ENCODE results near the gene STT3B.
A peak's percentile ranks its signal among the peaks of the same experiment; 100 is the strongest.
"Not testable (repeated sequence)": the region's sequence is repeated elsewhere in the genome, so short reads cannot be mapped to it uniquely, and the experiment has no call there.

STT3B gene

GRCh38 chr3:31532587-31533168 lies at the start of gene STT3B:
Gene STT3B, plus strand, starts transcription at chr3:31532925. Its CDS starts 74 bp downstream, at chr3:31532999.
- peak; percentile 57 for DNase-seq (ENCODE audit: low read depth, low spot score)

- DNase-seq (ENCODE audit: low read depth, low spot score) = no peak
Observed at GRCh38 chr3:31483776-31484175, 48.9 kb upstream of the STT3B start.

GRCh38 chr3:31485196-31485595 lies 47.5 kb upstream of the STT3B start:
- no peak for DNase-seq (ENCODE audit: low read depth, low spot score)

DNA sequence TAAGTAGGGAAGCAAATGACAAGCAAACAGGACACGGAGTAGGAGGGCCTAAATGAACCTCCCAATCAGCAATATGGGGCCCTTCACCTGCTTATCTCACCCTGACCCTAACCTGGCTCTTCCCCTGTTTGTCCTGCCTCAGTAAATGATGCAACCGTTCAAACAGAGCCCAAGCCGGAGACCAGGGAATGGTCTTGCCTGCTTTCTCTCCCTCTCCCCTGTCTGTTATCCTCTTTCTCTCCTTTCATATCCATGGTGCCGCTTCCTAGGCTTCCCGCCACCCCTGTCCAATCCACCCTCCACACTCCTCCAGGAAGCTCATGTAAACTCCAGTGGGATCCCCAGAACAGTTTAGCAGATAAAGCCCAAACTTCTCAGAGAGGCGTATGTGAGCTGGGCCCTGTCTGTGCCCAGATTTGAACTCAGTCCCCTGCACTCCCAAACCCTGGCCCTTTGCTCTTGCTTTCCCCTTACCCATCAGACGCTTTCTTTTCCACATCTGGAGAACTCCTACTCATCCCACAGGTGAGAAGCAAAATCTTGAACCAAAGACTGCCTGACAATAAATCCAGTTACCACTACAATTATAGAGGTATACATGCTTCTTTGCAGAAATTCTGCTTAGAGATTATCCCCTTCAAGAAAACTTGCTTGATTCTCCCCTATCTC lies 45.7 kb upstream of the STT3B start:
- no peak for DNase-seq (ENCODE audit: low read depth, low spot score)

DNA sequence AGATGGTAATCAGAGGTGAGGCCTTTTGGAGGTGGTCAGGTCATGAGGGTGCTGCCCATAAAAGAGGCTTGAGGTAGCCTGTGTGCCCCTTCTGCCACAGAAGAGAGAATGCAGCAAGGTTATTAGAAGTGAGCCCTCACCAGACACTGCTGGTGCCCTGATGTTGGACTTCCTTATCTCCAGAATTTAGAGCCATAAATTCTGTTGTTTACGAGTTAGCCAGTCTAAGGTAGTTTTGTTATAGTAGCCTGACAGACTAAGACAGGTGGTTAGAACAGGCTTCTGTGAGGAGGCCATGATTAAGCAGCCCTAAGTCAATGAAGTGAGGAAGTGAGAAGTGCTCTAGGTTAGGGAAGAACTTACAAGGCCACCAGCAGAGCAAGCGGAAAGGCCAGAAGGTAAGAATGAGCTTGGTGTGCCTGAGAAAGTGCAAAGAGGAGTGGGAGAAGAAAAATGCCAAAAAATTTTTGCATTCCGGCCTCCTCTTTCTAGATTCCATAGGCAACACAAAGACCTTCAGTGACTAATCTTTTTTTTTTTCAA lies 44.2 kb upstream of the STT3B start:
- DNase-seq (ENCODE audit: low read depth, low spot score) = no peak

- DNase-seq (ENCODE audit: low read depth, low spot score) = no peak
Observed at GRCh38 chr3:31490502-31490901, 42.2 kb upstream of the STT3B start.

DNA sequence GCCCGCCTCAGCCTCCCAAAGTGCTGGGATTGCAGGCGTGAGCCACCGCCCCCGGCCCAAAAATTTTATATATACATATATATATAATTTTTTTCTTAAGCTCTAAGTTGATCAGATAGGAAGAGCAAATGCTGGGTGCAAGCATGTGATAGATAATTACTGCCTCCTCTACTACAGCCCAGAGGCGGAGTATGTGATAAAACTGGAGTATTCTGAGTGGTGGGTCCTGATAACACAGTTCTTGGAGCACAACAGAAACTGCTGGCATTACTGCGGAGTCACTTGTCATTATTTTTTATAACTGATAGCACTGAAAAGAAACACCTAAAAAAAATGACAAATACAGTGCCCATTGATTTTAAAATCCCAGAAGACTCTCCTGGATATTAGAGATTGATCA lies 41.1 kb upstream of the STT3B start:
- no peak for DNase-seq (ENCODE audit: low read depth, low spot score)

DNA sequence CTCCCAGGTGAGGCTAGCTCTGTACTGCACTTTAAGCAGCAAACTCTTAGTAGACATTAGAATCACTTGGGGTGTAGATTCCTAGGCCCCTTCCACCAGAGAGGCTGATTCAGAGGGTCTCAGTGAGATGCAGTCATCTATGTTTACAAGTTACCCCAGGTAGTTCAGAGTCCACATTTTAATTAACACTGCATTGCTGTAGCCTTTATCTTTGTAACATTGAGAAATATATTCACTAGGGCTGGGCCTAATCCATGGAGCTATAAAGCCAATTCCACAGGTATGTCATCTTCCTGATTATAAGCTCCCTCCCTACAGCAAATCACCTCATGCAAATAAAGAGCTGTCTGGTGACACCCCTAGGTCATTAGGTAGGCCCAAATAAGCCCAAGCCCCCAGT lies 39.6 kb upstream of the STT3B start:
- no peak for DNase-seq (ENCODE audit: low read depth, low spot score)

- DNase-seq (ENCODE audit: low read depth, low spot score) = no peak
Observed at GRCh38 chr3:31495971-31496665, 36.6 kb upstream of the STT3B start.

- no peak for DNase-seq (ENCODE audit: low read depth, low spot score)
Observed at GRCh38 chr3:31498791-31499190, 33.9 kb upstream of the STT3B start.

DNA sequence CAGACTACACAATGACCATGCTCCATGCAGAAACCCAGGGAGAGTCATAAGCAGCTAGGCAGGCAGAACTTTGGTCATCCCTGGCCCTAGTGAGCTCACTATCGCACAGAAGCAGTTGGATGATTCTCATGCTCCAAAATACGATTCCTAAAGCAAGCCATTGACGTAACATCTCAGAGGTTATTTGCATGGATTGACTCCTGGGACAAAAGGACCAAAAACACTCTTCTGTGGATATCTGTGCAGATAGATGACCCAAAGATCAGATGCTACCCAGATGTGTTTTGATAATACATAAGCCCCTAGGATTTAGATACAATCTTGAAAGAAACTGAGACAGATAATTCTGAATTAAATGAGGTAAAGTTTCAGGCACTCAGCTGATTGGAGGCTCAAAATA lies 33.4 kb upstream of the STT3B start:
- no peak for DNase-seq (ENCODE audit: low read depth, low spot score)

DNA sequence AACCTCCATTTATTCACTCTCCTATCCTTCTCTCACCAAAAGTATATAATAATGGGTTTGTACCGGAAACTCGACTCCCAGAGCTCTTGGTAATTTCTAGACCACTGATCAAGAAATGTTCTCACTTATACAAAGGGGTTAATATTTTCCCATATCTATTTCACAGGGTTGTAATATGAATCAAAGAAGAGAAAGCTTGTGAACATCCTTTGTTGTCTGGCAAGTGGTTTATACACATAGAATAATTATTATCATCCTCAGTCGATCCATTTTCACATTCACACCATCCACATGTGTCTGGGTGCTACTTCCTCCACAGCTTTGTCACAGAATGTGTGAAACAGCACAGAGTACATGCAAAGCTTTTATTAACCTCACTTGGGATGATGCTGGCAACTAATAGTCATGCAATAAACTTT lies 29.9 kb upstream of the STT3B start:
- DNase-seq (ENCODE audit: low read depth, low spot score) = no peak

GRCh38 chr3:31503456-31503855 lies 29.3 kb upstream of the STT3B start:
- no peak for DNase-seq (ENCODE audit: low read depth, low spot score)

DNA sequence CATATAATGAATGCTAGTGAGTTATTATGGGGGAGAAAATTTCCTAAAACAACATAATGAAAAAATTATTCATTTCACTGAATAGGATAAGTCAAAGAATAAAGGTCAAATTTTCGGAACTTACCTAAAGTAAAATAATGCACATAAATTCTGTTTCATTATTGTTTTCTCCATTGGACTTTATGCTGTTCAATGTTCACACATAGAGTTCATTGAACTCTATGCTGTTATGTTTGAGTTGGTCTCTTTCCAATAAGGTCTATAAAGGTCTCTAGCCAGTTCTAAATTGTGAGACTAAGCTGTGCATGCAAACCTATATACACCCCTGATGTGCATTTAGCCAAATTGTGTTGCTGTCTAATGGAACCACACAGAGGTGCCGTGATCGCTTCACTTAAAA lies 28.5 kb upstream of the STT3B start:
- no peak for DNase-seq (ENCODE audit: low read depth, low spot score)

- no peak for DNase-seq (ENCODE audit: low read depth, low spot score)
Observed at GRCh38 chr3:31505371-31506048, 27.2 kb upstream of the STT3B start.

- not testable (repeated sequence) for DNase-seq (ENCODE audit: low read depth, low spot score)
Observed at GRCh38 chr3:31506515-31506914, 26.2 kb upstream of the STT3B start.

DNA sequence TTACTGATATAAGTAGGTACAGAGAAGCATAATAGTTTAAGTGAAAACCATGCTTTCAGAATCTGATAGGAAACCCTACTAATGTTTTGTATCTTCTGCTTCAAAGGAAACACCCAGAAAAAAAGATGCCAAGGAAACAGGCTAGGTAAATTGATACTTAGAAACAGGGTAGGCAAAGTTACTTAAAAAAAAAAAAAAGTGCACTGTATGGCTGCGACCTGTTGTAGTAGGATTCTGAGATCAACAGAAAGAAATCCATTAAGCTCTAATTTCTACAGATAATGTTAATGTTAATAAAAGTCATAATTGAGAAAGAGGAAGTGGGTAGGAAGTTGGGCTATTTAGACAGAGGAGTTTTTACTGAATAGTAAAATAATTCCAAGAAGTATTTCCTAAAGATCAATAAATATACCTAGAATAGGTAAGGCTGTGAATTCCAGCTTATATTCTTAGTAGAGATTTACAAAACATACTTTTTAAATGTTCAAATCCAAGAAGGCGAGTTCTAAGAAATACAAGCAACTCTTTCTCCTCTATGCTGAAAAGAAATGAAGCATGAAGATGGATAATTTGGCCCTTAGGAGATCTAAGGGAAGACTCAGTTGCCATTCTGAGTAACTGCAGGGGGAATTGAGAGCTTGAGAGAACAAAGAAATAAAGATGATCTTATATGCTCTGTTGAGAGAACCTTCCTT lies 24.1 kb upstream of the STT3B start:
- DNase-seq (ENCODE audit: low read depth, low spot score) = no peak

DNA sequence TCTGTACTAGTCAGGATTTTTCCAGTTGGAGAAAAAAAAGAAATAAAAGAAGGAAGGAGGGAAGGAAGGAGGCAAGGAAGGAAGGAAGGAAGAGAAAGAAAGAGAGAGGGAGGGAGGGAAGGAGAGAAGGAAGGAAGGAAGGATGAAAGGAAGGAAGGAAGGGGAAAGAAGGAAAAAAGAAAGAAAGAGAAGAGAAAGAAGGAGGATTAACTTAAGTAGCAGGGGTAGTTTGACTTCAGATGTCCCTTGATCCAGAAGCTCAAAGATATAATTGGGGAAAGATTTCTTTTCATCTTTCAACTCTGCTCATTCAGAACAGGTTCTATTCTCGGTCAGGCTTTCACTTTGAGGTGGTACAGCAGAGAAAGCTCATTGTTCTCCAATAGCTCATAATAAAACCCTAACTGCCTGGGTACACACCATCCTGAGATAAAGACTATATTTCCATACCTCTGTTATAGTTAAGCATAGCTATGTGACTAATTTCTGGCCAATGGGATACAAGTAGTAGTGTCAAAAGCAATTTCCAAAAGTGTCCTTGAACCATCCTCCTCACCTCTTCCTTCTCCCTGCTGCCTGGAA lies 23.5 kb upstream of the STT3B start:
- DNase-seq (ENCODE audit: low read depth, low spot score) = no peak

- DNase-seq (ENCODE audit: low read depth, low spot score) = no peak
Observed at GRCh38 chr3:31514570-31514969, 18.2 kb upstream of the STT3B start.

GRCh38 chr3:31515486-31516284 lies 17.0 kb upstream of the STT3B start:
- no peak for DNase-seq (ENCODE audit: low read depth, low spot score)
